NCI-H1694 treated with DMSO at 0.1 percent for 48 hours (cell line): ENCODE results near the gene CLK1.
"Not testable (repeated sequence)": the region's sequence is repeated elsewhere in the genome, so short reads cannot be mapped to it uniquely, and the experiment has no call there.

Experiments
- DNase-seq: peaks from one replicate; lab custom pipeline; 2025; lab: John Stamatoyannopoulos, UW

CLK1 gene

GRCh38 chr2:200851398-200852248, 12.8 kb downstream of the CLK1 start:
- no peak for DNase-seq

- DNase-seq = no peak
Measured at GRCh38 chr2:200850512-200851256, 13.8 kb downstream of the CLK1 start.

GRCh38 chr2:200847939-200848338, 16.5 kb downstream of the CLK1 start:
- no peak for DNase-seq

GRCh38 chr2:200847269-200847668, 17.2 kb downstream of the CLK1 start:
- no peak for DNase-seq

- no peak for DNase-seq
Measured at GRCh38 chr2:200845669-200846325, 18.7 kb downstream of the CLK1 start.

GRCh38 chr2:200845194-200845593, 19.3 kb downstream of the CLK1 start:
- DNase-seq = no peak

GRCh38 chr2:200843993-200844948, 20.2 kb downstream of the CLK1 start:
- no peak for DNase-seq

GRCh38 chr2:200839513-200839912, 24.9 kb downstream of the CLK1 start:
- no peak for DNase-seq

GRCh38 chr2:200834701-200835100, 29.8 kb downstream of the CLK1 start:
- DNase-seq = no peak

GRCh38 chr2:200829258-200829655, 35.2 kb downstream of the CLK1 start:
- DNase-seq = no peak

GRCh38 chr2:200828572-200829257, 35.7 kb downstream of the CLK1 start:
- DNase-seq = no peak

- no peak for DNase-seq
Measured at GRCh38 chr2:200828104-200828503, 36.4 kb downstream of the CLK1 start.

- no peak for DNase-seq
Measured at GRCh38 chr2:200821686-200822245, 42.7 kb downstream of the CLK1 start.

- DNase-seq = no peak
Measured at GRCh38 chr2:200820573-200821234, 43.8 kb downstream of the CLK1 start.

GRCh38 chr2:200818732-200819131, 45.7 kb downstream of the CLK1 start:
- not testable (repeated sequence) for DNase-seq

- DNase-seq = no peak
Measured at GRCh38 chr2:200814917-200815316, 49.5 kb downstream of the CLK1 start.

- DNase-seq = no peak
Measured at GRCh38 chr2:200814276-200814815, 50.1 kb downstream of the CLK1 start.

- no peak for DNase-seq
Measured at GRCh38 chr2:200812122-200813022, 52.1 kb downstream of the CLK1 start.
